Mesendoderm (in vitro differentiated cells): Measurements from ENCODE around the gene UBXN11.

ENCODE experiments used
- DNase-seq: peaks from one replicate; pipeline ENCODE4 v3.0.0; 2013
- H2AK5ac ChIP-seq: 2 replicates; pipeline ENCODE4 v1.6.1; 2013; ENCODE audit warnings: low read length, inconsistent platforms
- H2BK120ac ChIP-seq: 2 replicates; pipeline ENCODE4 v1.6.1; 2013; ENCODE audit warnings: low read depth, mild to moderate bottlenecking, low read length, moderate library complexity, mixed read lengths
- H2BK15ac ChIP-seq: replicated peaks from 2 replicates; pipeline ENCODE4 v1.6.1; 2013; ENCODE audit warnings: low read depth, mild to moderate bottlenecking, moderate library complexity
- H2BK5ac ChIP-seq: 2 replicates; pipeline ENCODE4 v1.6.1; 2013; ENCODE audit warnings: low read length, inconsistent platforms
- H3K18ac ChIP-seq: 2 replicates; pipeline ENCODE4 v1.6.1; 2013; ENCODE audit warnings: mild to moderate bottlenecking, low read length, mixed read lengths
- H3K23ac ChIP-seq: one replicate; pipeline ENCODE4 v1.6.1; 2013; ENCODE audit warnings: low read length
- H3K27ac ChIP-seq: 2 replicates; pipeline ENCODE4 v1.5.1; 2013; ENCODE audit warnings: low read depth, mild to moderate bottlenecking, inconsistent platforms, low read length, moderate library complexity
- H3K27me3 ChIP-seq: 2 replicates; pipeline ENCODE4 v1.6.1; 2013; ENCODE audit warnings: low read length, control low read depth, mild to moderate bottlenecking, inconsistent platforms; ENCODE audit not compliant: insufficient read depth, poor library complexity
- H3K36me3 ChIP-seq: 2 replicates; pipeline ENCODE4 v1.6.1; 2013; ENCODE audit warnings: low read length, inconsistent platforms; ENCODE audit not compliant: control insufficient read depth, insufficient read depth
- H3K4ac ChIP-seq: one replicate; pipeline ENCODE4 v1.6.1; 2013; ENCODE audit warnings: low read depth, mild to moderate bottlenecking, low read length, moderate library complexity
- H3K4me1 ChIP-seq: 2 replicates; pipeline ENCODE4 v1.6.1; 2013; ENCODE audit warnings: low read depth, low read length, inconsistent platforms; ENCODE audit not compliant: control insufficient read depth
- H3K4me2 ChIP-seq: 2 replicates; pipeline ENCODE4 v1.6.1; 2013; ENCODE audit warnings: low read length
- H3K4me3 ChIP-seq: 2 replicates; pipeline ENCODE4 v1.5.1; 2013; ENCODE audit warnings: mild to moderate bottlenecking, low read length
- H3K56ac ChIP-seq: one replicate; pipeline ENCODE4 v1.6.1; 2013; ENCODE audit warnings: low read length
- H3K79me1 ChIP-seq: 2 replicates; pipeline ENCODE4 v1.6.1; 2013; ENCODE audit warnings: low read length, inconsistent platforms
- H3K79me2 ChIP-seq: 2 replicates; pipeline ENCODE4 v1.6.1; 2013; ENCODE audit warnings: mild to moderate bottlenecking, low read length; ENCODE audit not compliant: control insufficient read depth, insufficient read depth
- H3K9ac ChIP-seq: 2 replicates; pipeline ENCODE4 v1.6.1; 2013; ENCODE audit warnings: low read length, inconsistent platforms
- H4K5ac ChIP-seq: one replicate; pipeline ENCODE4 v1.6.1; 2013; ENCODE audit warnings: low read length
- H4K8ac ChIP-seq: one replicate; pipeline ENCODE4 v1.6.1; 2013; ENCODE audit warnings: low read depth, mild to moderate bottlenecking, control low read depth, low read length, moderate library complexity
- WGBS: extraction: QIAGEN DNeasy Blood & Tissue Kit; methylation state at CpG from one replicate; pipeline ENCODE4 v1.1.7; 2013; ENCODE audit warnings: low lambda C conversion rate, missing lambda C conversion rate; ENCODE audit not compliant: insufficient coverage; ENCODE audit errors: extremely low coverage; 5-methylcytosine and 5-hydroxymethylcytosine counted together

UBXN11 gene

DNA sequence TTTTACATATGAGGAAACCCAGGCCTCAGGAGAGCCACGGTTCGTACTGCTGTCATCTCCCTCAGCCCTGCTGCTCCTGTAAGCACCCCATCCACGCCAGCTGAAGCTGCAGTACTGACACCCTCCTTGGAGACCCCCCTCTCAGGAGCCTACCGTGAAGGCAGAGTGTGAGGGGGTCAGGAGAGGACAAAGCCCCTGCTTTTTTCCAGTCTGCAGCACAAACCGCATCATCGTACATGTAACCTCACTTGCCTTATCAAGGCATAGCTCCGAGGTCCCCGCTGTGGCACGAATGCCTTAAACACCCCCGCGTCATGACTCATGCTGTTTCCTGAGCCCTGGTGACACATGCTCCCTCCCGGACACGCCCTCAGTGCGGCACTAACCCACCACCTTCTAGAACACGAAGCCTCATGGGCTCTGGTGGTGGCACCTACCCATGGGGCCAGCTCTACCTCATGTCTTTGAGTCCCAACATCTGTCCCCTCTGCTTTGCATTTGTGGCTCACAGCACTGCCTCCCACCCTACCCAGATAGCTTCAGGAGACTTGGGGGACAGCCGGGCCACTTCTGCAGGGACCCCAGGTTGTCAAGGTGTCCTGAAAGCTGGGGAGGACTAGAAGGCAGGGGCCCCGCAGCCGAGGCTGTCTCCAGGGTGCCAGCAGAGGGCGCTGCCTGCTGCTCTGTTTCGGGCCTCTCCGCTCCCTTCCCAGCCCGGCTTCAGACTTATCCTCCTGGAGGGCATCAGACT lies 21.7 kb downstream of the UBXN11 start:
- Histone ChIP-seq H3K79me1 (peaks cover 1% of the 10 kb centered on the region), H3K9ac (peak overlapping the region; percentile 23), H3K4ac (no peak overlapping the region), H3K4me1 (peaks cover 9% of the 10 kb centered on the region), H4K8ac (no peak overlapping the region), H3K27ac (no peak overlapping the region), H3K79me2 (no peaks in the 10 kb centered on the region), H3K36me3 (no peaks in the 10 kb centered on the region), H4K5ac (no peak overlapping the region), H3K23ac (no peak overlapping the region), H3K4me3 (no peak overlapping the region), H3K18ac (no peak overlapping the region), H3K27me3 (no peaks in the 10 kb centered on the region), H2AK5ac (no peak overlapping the region), H2BK120ac (no peak overlapping the region), H2BK5ac (no peak overlapping the region), H3K4me2 (no peak overlapping the region), H3K56ac (no peak overlapping the region), H2BK15ac (no peak overlapping the region)
- peak; percentile 82 for DNase-seq
- no CpG with 5 or more reads among the region's 22 CpGs for WGBS

DNA sequence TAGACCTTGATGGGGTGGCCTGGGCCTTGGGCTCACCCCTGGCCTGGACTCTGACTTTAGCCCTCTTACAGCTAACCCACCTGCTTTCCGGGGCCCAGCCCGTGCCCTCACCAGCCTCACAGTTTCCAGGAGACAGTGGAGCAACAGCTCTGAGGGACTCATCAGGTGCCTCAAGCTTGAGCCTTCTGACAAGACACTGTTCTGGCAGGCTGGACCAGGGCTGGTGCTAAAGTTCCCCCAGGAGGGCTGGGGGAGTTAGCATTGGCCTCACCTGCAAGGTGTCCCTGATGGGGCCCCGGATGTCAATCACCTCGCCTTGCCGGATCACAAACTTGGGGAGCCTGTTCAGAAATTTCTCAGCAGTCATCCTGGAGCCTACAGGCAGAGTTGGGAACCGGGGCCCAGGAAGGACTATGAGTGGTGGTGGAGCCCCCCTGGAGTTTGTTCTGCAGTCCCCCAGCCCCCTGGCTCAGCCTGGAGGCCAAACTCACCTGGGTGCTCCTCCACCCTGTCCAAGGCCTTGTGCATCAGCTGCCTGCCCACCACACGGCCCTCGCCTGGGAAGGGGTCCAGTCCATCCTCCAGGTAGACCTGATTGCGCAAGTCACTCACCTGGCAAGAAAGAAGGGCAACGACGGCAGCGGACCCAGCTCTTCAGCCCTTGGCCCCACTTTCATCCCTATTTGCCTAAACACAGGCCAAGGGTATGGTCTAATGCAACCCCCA lies 22.4 kb downstream of the UBXN11 start:
- no peaks in the 10 kb centered on the region for H3K36me3 ChIP-seq
- no peaks in the 10 kb centered on the region for H3K27me3 ChIP-seq
- no peaks in the 10 kb centered on the region for H3K79me2 ChIP-seq
- H2BK15ac ChIP-seq = no peak overlapping the region
- H2AK5ac ChIP-seq = no peak overlapping the region
- H3K79me1 ChIP-seq = peaks cover 1% of the 10 kb centered on the region
- H3K4me2 ChIP-seq = no peak overlapping the region
- DNase-seq = no peak
- H3K9ac ChIP-seq = no peak overlapping the region
- H3K4me3 ChIP-seq = no peak overlapping the region
- H2BK5ac ChIP-seq = no peak overlapping the region
- no CpG with 5 or more reads among the region's 12 CpGs for WGBS
- no peak overlapping the region for H3K27ac ChIP-seq
- H3K4me1 ChIP-seq = peaks cover 13% of the 10 kb centered on the region
- H3K23ac ChIP-seq = no peak overlapping the region
- H3K56ac ChIP-seq = no peak overlapping the region
- no peak overlapping the region for H4K5ac ChIP-seq
- H3K18ac ChIP-seq = no peak overlapping the region
- H2BK120ac ChIP-seq = no peak overlapping the region
- H3K4ac ChIP-seq = no peak overlapping the region
- H4K8ac ChIP-seq = no peak overlapping the region

DNA sequence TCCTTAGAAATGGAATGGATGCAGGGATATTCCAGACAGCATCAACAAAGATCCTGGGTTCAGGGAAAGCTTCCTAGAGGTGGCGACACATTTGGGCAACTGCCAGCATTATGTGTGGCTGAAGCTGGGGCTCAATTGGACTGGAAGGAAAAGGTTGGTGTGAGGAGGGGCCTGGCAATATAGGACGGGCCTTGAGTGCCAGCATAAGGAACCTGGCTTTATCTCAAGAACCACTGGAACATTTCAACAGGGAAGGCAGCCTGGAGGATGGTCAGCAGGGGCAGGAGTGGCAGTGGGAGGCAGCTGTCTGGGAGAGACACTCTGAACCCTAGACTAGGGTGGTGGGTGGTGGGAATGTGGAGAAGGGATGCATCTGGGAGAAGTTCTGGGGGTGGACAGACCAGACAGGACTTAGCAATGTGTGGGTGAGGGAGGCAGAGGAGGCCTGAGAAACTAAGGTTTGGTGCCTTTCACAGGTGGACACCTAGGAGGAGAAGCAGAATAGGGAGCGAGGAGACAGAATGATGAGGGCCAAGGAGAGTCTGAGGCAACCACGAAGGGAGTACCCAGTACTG lies 23.1 kb downstream of the UBXN11 start:
- Histone ChIP-seq H2AK5ac (no peak overlapping the region), H3K36me3 (no peaks in the 10 kb centered on the region), H3K56ac (no peak overlapping the region), H3K4me3 (no peak overlapping the region), H3K27ac (no peak overlapping the region), H4K8ac (no peak overlapping the region), H3K18ac (no peak overlapping the region), H3K4me2 (no peak overlapping the region), H3K79me1 (peaks cover 1% of the 10 kb centered on the region), H3K79me2 (no peaks in the 10 kb centered on the region), H3K23ac (no peak overlapping the region), H3K4ac (no peak overlapping the region), H4K5ac (no peak overlapping the region), H2BK5ac (no peak overlapping the region), H3K4me1 (peaks cover 13% of the 10 kb centered on the region), H3K9ac (no peak overlapping the region), H2BK15ac (no peak overlapping the region), H2BK120ac (no peak overlapping the region), H3K27me3 (no peaks in the 10 kb centered on the region)
- no CpG with 5 or more reads among the region's 4 CpGs for WGBS
- DNase-seq = no peak

DNA sequence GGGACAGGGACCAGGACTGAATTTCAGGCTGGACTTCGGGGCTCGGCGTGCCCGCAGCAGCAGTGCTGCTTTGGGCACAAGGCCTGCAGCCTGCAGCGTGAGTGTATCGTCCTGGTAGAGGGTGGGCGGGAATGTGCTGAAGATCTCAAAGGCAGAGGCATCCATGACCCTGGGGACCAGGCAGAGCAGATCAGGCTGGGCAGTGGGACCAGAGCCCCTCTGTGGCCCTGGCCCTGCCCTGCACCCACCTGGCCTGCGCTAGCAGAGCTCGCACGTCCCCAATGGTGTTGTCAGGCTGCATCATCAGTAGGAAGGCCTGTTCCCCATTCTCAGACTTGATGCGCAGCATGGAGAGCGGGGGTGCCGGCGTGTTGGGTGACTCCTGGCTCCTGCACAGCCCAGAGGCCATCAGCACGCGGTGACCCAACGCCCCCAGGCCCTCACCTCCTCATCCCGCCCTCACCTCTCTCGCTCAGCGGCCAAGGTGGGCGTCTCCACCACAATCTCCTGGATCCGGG lies 24.0 kb downstream of the UBXN11 start:
- no peak overlapping the region for H3K4me2 ChIP-seq
- H3K9ac ChIP-seq = peak overlapping the region; percentile 16
- no peaks in the 10 kb centered on the region for H3K79me2 ChIP-seq
- H3K27me3 ChIP-seq = no peaks in the 10 kb centered on the region
- H3K18ac ChIP-seq = no peak overlapping the region
- H2AK5ac ChIP-seq = no peak overlapping the region
- no peak overlapping the region for H2BK5ac ChIP-seq
- no peak overlapping the region for H3K4ac ChIP-seq
- no peak overlapping the region for H2BK15ac ChIP-seq
- no peak overlapping the region for H3K27ac ChIP-seq
- H4K5ac ChIP-seq = no peak overlapping the region
- no peak overlapping the region for H4K8ac ChIP-seq
- no peak for DNase-seq
- H3K36me3 ChIP-seq = no peaks in the 10 kb centered on the region
- H3K79me1 ChIP-seq = peaks cover 1% of the 10 kb centered on the region
- peak overlapping the region; percentile 1 for H3K56ac ChIP-seq
- H3K4me3 ChIP-seq = no peak overlapping the region
- no CpG with 5 or more reads among the region's 22 CpGs for whole genome bisulfite sequencing
- peaks cover 13% of the 10 kb centered on the region for H3K4me1 ChIP-seq
- H2BK120ac ChIP-seq = no peak overlapping the region
- H3K23ac ChIP-seq = no peak overlapping the region

DNA sequence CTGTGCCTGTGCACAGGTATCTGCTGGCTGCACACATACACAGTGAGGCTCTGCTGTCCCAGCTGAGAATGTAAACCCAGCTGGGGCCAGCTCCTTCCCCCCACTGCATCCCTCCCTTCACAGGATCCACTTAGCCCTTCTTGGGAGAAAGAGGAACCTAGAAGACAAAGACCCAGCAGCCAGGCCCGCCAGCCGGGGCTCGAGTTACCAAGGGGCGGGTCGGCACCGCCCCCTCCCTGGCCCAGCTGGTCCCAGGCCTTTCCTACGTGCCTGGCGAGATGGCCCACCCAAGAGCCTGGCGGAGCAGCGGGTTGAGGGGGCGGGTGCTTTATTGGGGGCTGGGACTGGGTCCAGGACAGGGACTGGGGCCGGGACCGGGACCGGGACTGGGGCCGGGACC lies 24.5 kb downstream of the UBXN11 start:
- peak; percentile 82 for DNase-seq
- Histone ChIP-seq H3K79me1 (peaks cover 1% of the 10 kb centered on the region), H3K4me2 (no peak overlapping the region), H4K8ac (no peak overlapping the region), H2BK15ac (no peak overlapping the region), H3K4me1 (peaks cover 13% of the 10 kb centered on the region), H2AK5ac (peak overlapping the region; percentile 98), H3K23ac (no peak overlapping the region), H4K5ac (no peak overlapping the region), H3K36me3 (peaks cover 2% of the 10 kb centered on the region), H2BK5ac (no peak overlapping the region), H3K27me3 (no peaks in the 10 kb centered on the region), H3K27ac (no peak overlapping the region), H2BK120ac (no peak overlapping the region), H3K9ac (peak overlapping the region; percentile 51), H3K79me2 (no peaks in the 10 kb centered on the region), H3K4ac (no peak overlapping the region), H3K4me3 (no peak overlapping the region), H3K18ac (no peak overlapping the region), H3K56ac (peak overlapping the region; percentile 91)
- WGBS = no CpG with 5 or more reads among the region's 15 CpGs
